HPDE6-E6E7 (cell line): ENCODE data around the gene TP53BP2.
"Not testable (repeated sequence)": the region's sequence is repeated elsewhere in the genome, so short reads cannot be mapped to it uniquely, and the experiment has no call there.

Source experiments
- DNase-seq: peaks from one replicate; pipeline ENCODE4 v3.0.0; 2011; ENCODE audit warnings: missing footprints; ENCODE audit errors: extremely low spot score

The TP53BP2 gene

DNA sequence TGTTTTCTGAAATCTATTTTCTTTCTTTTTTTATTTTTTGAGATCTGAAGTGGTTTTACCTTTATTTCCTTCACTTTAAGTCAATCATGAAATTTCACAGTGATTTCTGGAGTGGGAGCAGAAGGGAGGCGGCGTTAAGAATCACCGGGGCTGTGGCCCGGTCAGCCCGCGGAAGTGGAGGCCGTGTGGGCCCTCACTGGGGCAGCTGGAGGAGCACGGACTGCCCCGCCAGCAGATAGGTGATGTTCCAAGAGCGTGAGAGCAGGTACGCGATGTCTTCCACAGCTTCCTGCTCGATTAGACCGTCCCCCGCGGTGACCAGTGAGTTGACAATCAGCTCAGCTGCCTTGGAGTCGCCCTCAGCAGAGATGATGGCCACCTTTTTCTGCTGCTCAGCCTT, 10.6 kb upstream of the TP53BP2 start:
- DNase-seq = no peak

DNA sequence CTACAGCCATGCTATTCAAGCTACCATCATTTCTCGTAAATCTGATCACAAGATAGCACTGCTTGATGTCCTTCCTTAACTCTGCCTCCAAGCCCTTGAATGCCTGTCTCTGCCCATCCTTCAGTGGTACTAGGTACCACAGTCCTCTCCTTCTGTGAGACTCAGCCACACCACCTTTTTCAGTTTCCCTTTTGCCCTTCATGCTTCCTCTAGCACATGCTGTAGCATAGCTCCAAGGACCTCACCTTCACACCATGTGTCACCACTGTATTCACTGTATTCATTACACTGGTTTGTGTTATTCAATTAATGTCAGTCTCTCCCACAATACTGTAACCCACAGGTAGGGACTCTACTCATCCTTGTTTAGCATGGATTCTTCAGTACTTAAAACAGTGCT, 8.0 kb upstream of the TP53BP2 start:
- DNase-seq = no peak

DNA sequence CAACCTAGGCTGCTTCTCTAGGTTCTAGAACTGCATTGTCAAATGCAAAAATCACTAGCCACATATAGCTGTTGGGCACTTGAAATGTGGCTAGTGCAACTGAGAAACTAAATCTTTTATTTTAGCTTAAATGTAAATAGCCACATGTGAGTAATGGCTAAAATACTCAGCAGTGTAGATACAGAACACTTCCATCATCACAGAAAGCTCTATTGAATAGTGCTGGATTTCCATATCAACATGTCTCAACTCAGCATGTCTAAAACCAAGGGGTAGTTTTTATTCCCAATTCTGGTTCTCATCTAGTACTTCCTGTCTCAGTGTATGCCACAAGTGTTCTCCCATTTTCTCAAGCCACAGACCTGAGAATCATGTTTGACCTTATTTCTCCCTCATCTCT, 7.5 kb upstream of the TP53BP2 start:
- DNase-seq = no peak

DNA sequence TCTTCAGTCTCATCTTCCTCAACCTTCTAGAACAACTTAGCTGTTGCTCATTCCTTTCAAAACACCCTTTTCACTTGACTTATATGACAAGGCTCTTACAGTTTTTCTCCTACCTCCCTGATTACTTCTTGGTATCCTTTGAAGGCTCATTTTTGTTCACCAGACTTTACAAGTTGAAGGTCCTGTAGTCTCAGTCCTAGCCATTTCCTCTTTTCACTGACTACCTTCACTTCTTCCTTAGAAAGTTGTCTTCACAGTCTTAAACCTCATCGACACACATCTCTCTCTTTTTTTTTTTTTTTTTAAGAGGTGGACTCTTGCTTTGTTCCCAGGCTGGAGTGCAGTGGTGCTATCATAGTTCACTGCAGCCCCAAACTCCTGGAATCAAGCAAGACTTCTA, 6.6 kb upstream of the TP53BP2 start:
- DNase-seq = no peak

DNA sequence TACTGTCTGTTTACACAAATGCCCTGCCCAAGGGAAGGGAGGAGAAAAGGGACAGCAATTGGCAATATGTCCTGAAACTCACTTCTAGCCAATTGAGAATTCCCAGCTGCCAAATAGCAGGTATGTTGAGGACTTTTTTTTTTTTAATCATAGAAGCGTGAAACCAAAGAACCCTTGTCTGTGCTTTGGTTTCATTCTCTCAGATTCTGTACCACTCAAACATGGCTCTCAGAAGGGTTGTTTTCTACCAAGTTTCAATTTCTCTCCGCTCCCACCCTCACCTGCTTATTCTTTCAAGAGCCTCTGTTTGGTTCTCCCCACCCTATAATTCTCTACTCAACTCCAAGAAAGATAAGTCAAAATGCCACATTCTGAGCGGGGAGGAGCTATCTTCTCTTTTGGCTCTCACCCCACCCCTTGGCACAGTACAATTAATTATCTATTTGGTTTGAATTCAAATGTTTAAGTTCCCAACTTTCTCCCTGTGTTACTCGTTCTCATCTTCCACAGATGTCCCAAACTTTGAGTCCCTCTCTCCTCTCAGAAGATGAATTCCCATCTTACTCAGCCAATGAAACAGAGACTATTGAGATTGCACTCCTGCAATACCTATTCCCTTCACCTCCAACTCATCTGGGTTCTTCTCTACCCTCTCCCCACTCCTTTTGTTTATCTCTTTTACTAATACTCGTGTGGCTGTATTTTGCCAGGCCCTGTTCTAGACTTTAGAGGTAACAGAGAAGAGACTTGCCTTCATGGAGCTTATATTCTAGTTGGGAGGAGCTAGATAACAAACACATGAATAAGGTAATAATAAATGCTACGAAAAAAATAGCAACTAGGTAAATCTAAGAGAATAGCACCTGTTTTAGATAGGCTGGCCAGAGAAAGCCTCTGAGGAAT, 3.9 kb upstream of the TP53BP2 start:
- no peak for DNase-seq

DNA sequence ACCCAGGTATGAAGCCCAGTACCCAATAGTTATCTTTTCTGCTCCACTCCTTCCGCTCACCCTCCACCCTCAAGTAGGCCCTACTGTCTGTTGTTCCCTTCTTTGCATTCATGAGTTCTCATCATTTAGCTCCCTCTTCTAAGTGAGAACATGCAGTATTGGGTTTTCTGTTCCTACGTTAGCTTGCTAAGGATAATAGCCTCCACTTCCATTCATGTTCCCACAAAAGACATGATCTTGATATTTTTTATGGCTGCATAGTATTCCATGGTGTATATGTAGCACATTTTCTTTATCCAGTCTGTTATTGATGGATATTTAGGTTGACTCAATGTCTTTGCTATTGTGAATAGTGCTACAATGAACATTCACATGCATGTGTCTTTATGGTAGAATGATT, 2.8 kb upstream of the TP53BP2 start:
- DNase-seq = no peak

DNA sequence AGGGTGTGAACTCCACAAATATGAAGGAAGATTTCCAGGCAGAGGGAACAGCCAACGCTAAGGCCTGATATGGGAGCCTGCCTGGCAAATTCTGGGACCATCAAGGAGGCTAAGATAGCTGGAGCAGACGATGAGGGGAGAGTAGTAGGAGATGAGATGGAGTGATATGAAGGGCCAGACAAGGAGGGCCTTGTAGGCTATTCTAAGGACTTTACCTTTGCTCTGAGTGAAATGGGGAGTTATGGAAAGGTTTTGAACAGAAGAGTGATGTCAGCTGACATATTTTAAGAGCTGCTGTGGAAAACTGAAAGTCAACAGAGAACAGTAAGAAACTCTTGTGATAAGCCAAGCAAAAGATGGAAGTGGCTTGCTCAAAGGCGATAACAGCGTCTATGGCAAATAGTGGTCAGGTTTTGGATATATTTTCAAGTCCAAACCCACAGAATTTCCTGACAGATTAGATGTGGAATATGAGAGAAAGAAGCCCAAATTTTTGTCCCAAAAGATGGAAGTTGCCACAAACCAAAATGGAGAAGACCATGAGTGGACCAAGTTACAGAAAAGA, 2.1 kb upstream of the TP53BP2 start:
- no peak for DNase-seq

DNA sequence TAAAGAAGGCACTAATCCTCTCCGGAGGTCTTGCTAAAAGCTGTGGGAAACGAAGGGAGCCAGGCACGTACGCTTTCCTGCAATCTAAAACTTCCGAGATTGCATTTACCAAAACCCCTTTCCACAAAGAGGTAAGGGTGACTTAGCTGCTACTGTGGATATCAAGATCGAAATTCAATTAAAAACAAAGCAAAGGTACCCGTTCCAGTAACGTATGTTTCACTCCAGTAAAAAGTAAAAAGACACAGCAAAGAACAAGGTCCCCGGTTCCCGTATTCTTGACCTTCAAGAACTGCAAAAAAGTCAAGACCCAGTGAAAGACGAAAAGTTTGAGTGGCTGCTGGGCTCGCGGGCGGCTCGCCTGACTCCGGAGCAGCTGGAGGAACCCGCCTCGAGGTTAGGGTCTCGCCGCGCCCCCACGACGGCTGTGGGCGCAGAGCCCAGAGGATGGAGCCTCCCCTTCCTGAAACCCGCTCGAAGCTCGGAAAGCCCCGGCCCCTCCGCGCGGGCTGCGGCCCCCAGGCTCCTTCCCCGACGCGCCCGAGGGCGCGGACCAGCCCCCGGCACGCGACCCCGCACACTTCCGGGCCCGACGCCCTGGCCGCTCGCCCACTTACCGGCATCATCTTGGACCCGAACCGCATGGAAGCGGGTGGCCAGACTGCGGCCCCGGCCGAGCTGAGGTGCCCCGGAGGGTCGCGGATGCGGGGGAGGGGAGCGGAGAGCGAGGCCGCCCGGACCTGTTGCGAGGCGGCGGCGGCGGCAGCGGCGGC, 524 bp downstream of the TP53BP2 start:
- DNase-seq = no peak

DNA sequence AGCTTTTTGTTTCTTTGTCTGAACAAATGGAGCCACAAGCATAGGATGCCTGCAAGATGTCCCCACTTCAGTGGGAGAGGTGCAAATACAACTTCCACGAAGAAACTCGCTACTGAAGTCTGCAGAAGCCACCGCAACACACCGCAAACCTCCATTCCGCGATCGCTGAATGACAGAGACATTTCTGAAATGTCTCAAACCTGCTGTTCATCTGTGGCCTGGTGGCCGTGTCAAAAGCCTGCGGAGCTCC, 1.0 kb downstream of the TP53BP2 start:
- DNase-seq = no peak

DNA sequence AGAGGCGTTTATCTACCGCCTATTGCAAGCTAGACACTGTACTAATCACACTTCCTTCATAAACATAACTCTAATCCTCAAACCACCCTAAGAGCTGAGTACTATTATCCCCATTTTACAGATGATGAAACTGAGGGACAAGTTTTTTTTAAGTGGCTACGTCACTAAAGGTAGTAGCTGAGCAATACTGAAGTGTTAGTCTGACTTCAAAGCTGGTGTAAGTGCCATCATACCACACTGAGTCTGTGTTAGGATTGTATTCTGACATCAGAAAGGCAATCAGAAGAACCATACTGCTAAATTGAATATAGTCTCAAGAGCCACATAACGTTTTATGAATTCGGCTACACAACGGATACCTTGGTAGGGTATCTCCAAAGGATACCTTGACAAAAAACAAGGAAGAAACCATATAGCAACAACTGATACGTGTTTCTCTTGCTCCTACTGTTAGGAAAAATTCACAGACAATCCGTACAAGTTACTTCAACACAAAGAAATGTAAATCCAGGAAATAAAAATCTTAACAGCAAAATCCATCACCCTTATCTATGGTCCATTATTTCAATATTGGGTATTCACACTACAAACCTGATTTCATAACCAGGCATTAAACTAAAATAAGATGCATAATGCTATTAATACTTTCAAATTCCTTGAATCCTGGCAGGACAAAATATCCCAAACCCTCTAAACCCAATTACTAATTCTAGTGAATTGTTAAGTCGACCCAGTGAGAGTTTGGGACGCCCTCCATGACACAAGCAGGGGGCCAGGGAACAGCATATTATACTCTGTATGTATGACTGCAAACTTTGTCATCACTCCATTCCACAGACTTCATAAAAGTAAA, 1.6 kb downstream of the TP53BP2 start:
- DNase-seq = no peak

DNA sequence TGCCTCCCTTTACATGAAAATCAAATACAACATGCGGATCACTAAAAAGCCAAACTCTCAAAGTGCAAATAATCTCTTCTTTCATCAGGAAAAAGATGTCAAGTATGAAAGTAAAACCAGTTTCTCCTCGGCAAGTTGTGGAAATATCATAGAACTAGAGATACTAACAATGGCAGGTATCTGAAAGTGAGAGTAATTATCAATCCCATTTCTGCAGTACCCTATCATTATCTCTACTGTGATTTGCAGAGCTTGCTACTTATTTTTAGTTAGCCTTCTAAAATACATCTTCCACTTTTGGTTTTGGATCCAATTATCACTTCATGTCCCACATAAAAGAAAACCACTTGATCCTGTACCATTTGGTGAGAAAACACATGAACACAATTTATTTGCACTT, 3.0 kb downstream of the TP53BP2 start:
- DNase-seq = no peak

DNA sequence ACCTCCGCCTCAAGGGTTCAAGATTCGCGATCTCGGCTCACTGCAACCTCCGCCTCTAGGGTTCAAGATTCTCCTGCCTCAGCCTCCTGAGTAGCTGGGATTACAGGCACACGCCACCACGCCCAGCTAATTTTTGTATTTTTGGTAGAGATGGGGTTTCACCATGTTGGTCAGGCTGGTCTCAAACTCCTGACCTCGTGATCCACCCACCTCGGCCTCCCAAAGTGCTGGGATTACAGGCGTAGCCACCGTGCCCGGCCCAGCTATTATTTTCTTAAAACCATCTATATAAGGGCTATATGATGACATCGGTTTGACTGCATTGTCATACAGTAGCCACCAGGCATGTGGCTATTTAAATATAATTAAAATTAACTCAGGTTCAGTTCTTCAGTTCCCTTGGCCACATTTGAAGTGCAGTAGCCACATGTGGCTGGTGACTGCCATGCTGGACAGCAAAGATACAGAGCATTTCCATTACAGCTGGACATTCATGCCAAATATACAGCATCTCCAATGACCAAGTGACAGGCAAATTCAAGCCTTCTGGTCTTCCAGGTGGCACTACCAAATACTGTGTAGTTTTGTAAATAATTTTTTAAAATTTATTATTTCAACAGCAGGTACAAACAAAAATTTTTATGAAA, 3.6 kb downstream of the TP53BP2 start:
- DNase-seq = not testable (repeated sequence)

DNA sequence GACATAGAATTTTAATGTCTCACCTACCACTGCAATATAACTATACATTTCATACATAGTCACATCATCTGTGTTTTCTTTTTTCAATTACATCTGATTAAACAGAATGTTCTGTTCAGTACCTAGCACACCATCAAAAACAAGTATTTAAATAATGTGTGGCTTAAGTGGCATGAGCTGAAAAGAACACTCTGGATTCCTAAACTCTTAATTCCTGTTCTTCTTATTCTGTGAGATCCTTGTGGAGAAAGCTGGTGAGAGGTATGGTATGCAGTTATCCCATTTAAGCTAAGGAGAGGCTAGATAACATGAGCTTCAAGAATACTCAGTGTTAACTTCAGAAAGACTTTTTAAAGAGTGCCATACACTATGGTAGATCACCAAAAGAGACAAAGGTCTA, 5.5 kb downstream of the TP53BP2 start:
- DNase-seq = no peak

DNA sequence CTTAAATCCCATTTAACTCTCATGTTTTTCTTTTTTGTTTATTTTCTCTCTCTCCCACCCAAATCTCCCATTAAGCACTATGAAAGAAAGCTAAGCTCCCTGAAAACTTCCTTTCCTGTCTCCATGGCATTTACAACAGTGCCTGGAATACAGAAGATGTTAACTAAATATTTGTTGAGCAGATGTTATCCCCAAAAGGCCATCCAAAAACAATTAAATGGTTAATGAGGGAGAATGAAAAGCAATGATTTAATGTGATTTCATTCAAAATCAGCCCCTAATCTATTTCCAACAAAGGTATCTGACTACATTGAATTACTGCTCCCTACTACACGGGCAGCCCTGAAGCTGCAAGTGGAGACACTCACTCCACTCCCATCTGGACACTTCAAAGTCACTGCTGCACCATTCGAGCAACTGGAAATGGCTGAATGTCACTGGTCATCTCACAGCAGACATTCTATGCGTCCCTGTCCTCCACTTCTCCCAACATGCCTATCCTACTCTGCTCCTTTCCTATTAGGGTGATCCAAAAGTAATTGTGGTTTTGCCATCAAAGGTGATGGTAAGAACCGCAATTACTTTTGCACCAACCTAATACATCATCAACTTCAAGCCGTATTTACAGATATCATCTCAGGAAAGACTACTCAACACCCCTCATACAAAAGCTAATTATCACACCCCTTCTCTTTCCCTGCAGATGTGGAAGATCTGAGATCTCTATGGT, 7.5 kb downstream of the TP53BP2 start:
- DNase-seq = no peak

DNA sequence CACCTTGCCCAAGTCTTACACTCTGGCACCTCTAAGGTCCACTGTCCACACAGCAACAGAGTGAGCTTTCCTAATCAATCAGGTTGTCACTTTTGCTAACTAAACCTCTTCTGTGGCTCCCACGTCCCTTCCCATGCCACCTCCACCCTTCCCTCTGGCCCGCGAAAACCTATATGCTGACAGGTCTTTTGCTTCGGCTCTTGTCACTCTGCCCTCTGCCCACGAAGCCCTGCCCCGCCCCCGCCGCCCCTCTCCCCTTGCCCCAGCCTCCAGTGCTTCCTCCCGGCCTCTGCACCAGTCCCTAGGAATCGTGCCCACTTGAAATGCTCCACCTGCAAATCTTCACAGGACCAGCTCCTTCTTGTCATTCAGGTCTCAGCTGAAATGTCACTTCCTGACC, 8.1 kb downstream of the TP53BP2 start:
- DNase-seq = no peak

DNA sequence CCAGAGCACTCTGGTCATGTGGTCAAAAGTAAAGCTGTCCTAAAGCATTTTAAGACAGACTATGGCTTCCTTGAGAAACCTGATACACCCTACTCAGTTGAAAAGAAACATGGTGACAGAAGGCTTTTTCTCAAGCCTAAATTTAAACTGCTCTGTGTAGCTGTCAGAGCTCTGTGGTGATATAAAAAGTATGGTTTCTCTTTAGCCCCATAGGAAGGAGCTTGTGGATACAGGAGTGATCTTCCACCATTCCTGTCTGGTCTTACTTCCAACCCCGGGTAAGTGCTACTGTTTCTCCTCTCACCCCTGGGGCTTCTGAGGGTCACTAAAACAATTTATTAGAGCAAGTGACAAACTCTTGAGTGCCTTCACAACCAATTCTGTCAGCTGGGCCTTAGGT, 8.5 kb downstream of the TP53BP2 start:
- no peak for DNase-seq

DNA sequence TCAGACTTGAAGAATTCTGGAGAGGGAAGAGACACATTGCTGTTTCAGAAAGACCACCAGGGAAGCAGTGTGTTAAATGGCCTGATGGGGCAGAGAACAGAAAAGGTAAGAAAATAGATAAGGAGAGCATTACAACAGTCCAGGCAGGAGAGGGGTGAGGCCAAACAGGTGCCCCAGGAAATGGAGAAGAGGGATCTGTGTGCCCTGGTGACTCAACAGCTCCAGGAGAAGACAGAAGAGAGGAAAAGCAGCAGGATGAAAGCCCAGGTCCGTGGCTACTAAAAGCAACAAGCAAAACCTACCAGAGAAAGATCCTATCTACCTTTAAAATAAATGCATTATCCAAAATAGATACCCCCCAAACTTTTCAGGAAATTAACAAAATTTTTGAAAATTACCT, 9.2 kb downstream of the TP53BP2 start:
- no peak for DNase-seq

DNA sequence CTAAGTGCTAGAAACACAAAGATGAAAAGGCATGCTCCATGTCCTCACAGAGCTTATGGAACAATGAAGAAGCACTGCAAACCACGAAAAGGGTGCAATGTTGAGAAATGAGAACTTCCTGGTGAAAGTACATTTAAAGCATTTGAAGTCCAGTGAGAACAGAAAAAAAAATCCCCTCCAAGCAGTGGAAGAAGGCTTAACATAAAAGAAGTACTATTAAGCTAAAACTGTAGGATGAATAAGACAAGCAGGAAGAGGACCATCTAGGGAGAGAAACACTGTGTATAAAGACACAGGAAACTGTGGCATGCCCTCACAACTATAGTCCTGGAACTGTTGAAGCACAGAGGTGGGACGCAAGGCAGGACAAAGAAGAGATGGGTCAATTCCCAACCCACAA, 10.0 kb downstream of the TP53BP2 start:
- no peak for DNase-seq

DNA sequence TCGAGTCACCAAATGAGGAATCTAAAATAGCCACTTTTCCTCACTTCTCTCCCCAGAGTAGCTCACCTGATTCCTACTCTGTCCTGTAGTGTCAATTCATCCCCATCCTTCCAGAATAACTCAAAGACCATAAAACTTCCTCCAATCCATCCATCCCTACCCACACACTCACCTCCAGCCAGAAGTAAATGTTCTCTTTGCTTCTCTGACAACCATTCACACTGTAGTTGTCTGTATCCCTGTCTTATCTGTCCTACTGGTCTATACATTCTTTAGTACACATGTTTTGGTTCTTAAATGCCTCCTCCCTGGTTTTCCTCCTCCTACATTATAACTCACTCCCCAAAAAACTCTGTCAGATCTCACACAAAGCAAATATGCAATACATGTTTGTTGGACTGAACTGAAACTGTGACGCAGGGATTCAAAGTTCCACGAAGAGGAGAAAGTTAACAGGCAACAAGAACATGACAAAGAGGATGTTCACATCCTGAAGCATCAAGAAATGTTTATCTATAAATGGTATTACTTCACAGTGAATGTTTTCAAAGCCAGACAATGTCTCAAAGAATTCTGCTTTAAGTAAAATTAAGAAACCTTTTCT, 11.0 kb downstream of the TP53BP2 start:
- DNase-seq = no peak

DNA sequence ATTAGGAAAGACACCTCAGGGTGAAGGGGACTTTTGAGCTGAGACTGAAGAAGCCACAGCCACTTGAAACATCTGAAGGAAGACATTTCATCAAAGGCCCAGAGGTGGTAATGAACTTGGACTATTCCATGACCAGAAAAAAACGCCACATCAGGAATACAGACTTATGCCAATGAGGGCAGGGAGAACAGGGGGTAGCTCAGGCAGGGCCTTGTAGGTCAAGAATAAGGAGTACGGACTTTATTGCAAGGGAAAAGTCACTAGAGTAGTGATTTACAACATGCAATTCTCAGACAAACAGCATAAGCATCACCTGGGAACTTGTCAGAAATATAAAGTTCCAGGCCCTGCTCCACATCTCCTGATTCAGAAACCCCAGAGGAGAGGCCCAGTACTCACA, 11.8 kb downstream of the TP53BP2 start:
- DNase-seq = no peak

DNA sequence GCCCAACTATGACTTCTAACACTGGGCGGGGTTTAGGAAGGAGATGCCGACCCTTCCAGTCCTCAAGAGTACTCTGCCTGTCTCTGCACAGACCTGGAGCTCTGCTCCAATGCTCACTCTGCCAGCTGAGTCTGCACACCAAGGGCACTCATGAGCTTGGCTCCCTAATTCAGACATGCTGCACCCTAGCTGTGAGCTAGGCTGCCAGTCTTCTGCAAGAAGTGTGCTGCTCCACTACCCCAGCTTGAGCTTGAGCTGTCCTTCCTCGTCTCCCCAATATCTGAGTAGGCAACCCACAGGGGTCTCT, 13.2 kb downstream of the TP53BP2 start:
- DNase-seq = no peak
